Ascending aorta (tissue), 2 donors: Measurements from ENCODE around the gene TNIK. TPM values are rescaled to one million over a fixed set of nuclear protein-coding genes. Genes with fewer than 3 reads are reported as not detected.

ENCODE experiments used
- DNase-seq, 2 donors: peaks; one replicate each; pipeline ENCODE4 v3.0.0-alpha.2; 2019; ENCODE audit warnings: low spot score in 2 of 2
- H3K27ac ChIP-seq, 2 donors: fragments of 200-600 bp; sonication (generic); one replicate each; pipeline ENCODE4 v1.5.1; 2016 to 2017; ENCODE audit warnings: mild to moderate bottlenecking in 1 of 2
- H3K27me3 ChIP-seq: fragments of 200-600 bp; sonication (generic); one replicate; pipeline ENCODE4 v1.5.1; 2017
- H3K36me3 ChIP-seq, 2 donors: fragments of 200-600 bp; sonication (generic); one replicate each; pipeline ENCODE4 v1.5.1; 2016
- H3K4me1 ChIP-seq, 2 donors: fragments of 200-600 bp; sonication (generic); one replicate each; pipeline ENCODE4 v1.5.1; 2016 to 2017; ENCODE audit warnings: mild to moderate bottlenecking in 1 of 2
- H3K4me3 ChIP-seq, 2 donors: fragments of 200-600 bp; sonication (generic); one replicate each; pipeline ENCODE4 v1.5.1; 2016 to 2017; ENCODE audit warnings: mild to moderate bottlenecking in 1 of 2
- H3K9me3 ChIP-seq, 2 donors: fragments of 200-600 bp; sonication (generic); one replicate each; pipeline ENCODE4 v1.5.1; 2016
- intact Hi-C: fragments of 100-400 bp; cut with DNase I; formaldehyde crosslinking; loops from one replicate; pipeline ENCODE4 v1.15.1; 2023
- total RNA-seq: library from RNA; depleted of rRNA; stranded (reverse); fragments of >200 nt; gene quantifications from one replicate; pipeline ENCODE4 v1.1.0, GENCODE V29; 2016
- TF ChIP-seq, protein P1 (sequence below), 3 experiments: fragments of 200-600 bp in 2 of 3; fragments of 450-650 bp in 1 of 3; sonication (generic) in 2 of 3; IDR thresholded peaks; one replicate each; pipeline ENCODE4 v1.5.1; 2016 to 2019; ENCODE audit warnings: antibody characterized with exemption in 3 of 3, mild to moderate bottlenecking in 1 of 3, moderate library complexity in 1 of 3

Gene TNIK
- total RNA-seq, 1 donor from 2014 or later = 0.75 TPM

DNA sequence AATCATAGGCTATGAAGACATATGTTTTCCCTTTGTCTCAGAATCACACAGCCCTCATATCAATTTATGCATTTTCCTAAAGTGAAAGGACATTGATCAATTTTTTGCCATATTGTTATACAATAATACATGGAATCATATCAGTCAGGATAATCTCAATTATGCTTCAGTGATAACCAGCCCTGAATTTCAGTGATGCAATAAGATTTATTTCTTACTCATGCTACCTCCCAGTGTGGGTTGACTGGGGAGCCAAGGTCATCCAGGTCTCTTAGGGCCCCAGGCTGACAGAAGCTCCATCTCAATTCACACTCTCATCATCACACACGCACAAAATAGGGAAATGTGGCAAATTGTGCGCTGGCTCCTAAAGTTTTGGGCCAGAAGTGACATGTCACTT lies 44.2 kb upstream of the TNIK start:
- TF ChIP-seq, protein P1, sequence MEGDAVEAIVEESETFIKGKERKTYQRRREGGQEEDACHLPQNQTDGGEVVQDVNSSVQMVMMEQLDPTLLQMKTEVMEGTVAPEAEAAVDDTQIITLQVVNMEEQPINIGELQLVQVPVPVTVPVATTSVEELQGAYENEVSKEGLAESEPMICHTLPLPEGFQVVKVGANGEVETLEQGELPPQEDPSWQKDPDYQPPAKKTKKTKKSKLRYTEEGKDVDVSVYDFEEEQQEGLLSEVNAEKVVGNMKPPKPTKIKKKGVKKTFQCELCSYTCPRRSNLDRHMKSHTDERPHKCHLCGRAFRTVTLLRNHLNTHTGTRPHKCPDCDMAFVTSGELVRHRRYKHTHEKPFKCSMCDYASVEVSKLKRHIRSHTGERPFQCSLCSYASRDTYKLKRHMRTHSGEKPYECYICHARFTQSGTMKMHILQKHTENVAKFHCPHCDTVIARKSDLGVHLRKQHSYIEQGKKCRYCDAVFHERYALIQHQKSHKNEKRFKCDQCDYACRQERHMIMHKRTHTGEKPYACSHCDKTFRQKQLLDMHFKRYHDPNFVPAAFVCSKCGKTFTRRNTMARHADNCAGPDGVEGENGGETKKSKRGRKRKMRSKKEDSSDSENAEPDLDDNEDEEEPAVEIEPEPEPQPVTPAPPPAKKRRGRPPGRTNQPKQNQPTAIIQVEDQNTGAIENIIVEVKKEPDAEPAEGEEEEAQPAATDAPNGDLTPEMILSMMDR (IDR thresholded peaks at IDR 0.05) = no peak
- no peak overlapping the region for H3K4me3 ChIP-seq
- no peak for DNase-seq
- no peak overlapping the region for H3K27ac ChIP-seq
- no peaks in the 10 kb centered on the region for H3K36me3 ChIP-seq
- intact Hi-C loops = no loop called here
- no peaks in the 10 kb centered on the region for H3K4me1 ChIP-seq
- H3K9me3 ChIP-seq = no peaks in the 10 kb centered on the region
- H3K27me3 ChIP-seq = no peaks in the 10 kb centered on the region

DNA sequence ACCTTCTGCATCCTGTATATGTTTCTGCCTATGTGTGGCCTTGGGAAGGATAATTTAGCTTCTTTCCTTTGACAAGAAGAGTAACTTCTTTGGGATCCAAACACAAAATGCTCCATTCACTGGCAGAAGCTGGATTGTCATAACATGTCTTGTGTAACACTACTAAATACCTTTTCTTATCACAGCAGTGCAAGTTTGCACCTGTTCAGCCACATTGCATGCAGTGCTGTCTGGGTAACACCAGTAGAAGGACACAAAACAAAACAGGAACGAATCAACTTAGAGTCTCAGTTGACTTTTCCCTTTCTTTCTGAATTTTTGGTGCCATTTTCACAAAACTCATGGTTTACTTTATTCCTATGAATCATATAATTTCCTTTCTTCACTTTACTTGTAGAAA lies 43.6 kb upstream of the TNIK start:
- Histone ChIP-seq H3K27ac (no peak overlapping the region), H3K9me3 (no peaks in the 10 kb centered on the region), H3K27me3 (no peaks in the 10 kb centered on the region), H3K36me3 (no peaks in the 10 kb centered on the region), H3K4me3 (no peak overlapping the region), H3K4me1 (no peaks in the 10 kb centered on the region)
- intact Hi-C loops = no loop called here
- DNase-seq = no peak
- TF ChIP-seq, protein P1 (IDR thresholded peaks at IDR 0.05) = no peak

DNA sequence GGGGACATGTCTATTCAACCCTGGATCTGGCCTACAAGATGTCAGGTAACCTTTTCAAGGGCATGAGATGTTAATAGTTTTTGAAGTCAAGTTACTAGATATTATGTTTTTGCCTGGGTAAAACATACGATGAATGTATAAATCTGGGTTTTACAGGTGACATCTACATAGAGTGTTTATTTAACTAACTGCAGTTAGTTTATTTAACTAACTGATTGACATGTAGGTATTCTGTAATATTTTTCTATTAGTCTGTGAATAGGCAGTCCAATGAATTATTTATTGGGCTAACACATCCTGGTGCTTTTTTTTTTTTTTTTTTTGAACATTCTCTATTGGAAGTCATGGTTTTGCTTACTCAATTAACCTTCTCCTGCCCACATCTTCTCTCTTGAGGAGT lies 38.7 kb upstream of the TNIK start:
- H3K4me3 ChIP-seq = no peak overlapping the region
- intact Hi-C loops = no loop called here
- no peak for DNase-seq

DNA sequence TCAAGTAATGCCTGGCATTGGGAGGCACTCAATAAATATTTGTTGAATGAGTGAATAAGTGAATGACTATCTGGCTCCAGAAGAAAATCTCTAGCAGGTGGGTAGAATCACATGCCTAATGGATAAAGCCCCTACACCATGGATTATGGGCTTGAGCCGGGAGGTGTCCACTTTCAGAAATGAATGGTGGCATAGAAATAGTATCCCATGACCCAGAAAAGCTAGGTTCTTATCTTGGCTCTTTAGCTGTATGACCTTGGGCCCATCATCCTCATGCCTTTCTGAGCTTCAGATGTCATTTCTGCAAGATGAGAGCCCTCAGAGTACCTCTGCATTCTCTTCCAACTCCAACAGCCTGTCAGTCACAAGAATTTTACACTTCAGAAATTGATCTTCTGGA lies 37.3 kb upstream of the TNIK start:
- Histone ChIP-seq H3K4me1 (no peaks in the 10 kb centered on the region), H3K27ac (no peak overlapping the region), H3K4me3 (no peak overlapping the region), H3K36me3 (no peaks in the 10 kb centered on the region), H3K9me3 (no peaks in the 10 kb centered on the region), H3K27me3 (no peaks in the 10 kb centered on the region)
- intact Hi-C loops = no loop called here
- no peak for DNase-seq
- TF ChIP-seq, protein P1 (IDR thresholded peaks at IDR 0.05) = no peak

More for the DNA sequence above, 38.7 kb upstream of the TNIK start:
- Histone ChIP-seq H3K36me3 (no peaks in the 10 kb centered on the region), H3K4me1 (no peaks in the 10 kb centered on the region), H3K27me3 (no peaks in the 10 kb centered on the region), H3K27ac (no peak overlapping the region), H3K9me3 (no peaks in the 10 kb centered on the region)
- TF ChIP-seq, protein P1 (IDR thresholded peaks at IDR 0.05) = no peak

DNA sequence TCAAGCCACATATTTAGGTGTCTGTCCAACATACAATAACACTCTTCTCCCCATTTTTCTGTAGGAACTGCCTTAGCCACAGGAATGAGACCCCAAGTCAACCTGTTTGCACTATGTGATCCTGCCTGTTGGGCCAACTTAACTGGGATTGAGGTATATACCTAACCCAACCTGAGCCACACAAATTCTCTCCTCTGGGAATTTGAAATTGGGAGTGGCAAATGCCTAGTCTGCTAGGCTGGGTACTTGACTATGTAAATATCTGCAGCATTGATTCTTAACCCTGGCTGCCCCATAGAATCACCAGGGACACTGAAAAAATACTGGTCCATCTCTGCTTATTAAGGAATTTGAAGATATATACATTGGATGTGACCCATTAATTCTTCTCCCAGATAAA lies 35.2 kb upstream of the TNIK start:
- no peaks in the 10 kb centered on the region for H3K4me1 ChIP-seq
- no peak for DNase-seq
- H3K27ac ChIP-seq = no peak overlapping the region
- H3K4me3 ChIP-seq = no peak overlapping the region
- H3K27me3 ChIP-seq = no peaks in the 10 kb centered on the region
- TF ChIP-seq, protein P1 (IDR thresholded peaks at IDR 0.05) = no peak
- intact Hi-C loops = no loop called here
- H3K9me3 ChIP-seq = no peaks in the 10 kb centered on the region
- H3K36me3 ChIP-seq = no peaks in the 10 kb centered on the region

DNA sequence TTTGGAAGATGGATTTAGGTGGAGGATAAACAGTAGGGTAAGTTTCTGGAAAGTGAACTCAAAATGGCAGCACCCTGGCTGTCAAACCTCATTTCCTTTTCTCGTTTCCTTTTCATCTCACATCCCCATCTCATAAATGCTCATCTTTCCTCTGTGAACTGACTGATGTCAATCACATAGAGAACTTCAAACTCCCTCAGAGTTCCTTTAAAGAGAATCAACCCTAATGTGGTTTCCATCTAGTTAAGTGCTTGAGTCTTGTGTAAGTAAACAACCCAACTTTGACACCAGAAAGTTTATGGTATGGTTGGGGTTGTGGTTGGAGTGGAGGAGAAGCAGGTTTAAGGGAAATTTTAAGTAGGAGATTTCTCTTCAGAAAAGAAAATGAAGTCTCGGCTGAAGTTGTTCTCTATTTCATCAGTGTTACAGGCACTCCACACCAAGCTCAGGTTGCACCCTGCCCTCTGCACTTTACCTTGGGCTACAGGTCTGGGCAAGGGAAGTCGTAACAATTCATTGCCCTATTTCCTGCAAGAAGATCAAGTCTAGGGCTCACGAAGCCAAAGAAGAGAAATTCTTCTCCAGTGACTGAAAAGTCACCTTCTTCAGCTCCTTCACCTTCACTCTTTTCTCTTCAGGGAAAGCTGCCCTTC lies 34.4 kb upstream of the TNIK start:
- Histone ChIP-seq H3K27me3 (no peaks in the 10 kb centered on the region), H3K27ac (no peak overlapping the region), H3K9me3 (no peaks in the 10 kb centered on the region), H3K36me3 (no peaks in the 10 kb centered on the region), H3K4me3 (no peak overlapping the region), H3K4me1 (no peaks in the 10 kb centered on the region)
- intact Hi-C loops = no loop called here
- DNase-seq = no peak
- TF ChIP-seq, protein P1 (IDR thresholded peaks at IDR 0.05) = no peak
